Measurements from ENCODE around the gene C3orf52.

- TF ChIP-seq PAX5 (IDR thresholded peaks at IDR 0.05; ENCODE audit: insufficient read depth, low read length, severe bottlenecking) = no peak
- no peak for TF ChIP-seq SPI1 (IDR thresholded peaks at IDR 0.05; ENCODE audit: low read depth, low read length)
- TF ChIP-seq POLR2A (IDR thresholded peaks at IDR 0.05; ENCODE audit: low read depth, low read length) = no peak
- TF ChIP-seq TAF1 (IDR thresholded peaks at IDR 0.05; ENCODE audit: low read depth, low read length) = no peak
- no peak for TF ChIP-seq POLR2AphosphoS5 (IDR thresholded peaks at IDR 0.05; ENCODE audit: low read depth, low read length)
- no peak for TF ChIP-seq POU2F2 (IDR thresholded peaks at IDR 0.05; ENCODE audit: low read depth, low read length)
Observed at GRCh38 chr3:112104774-112105173, 18.6 kb downstream of the C3orf52 start.

Data from GM12891 (cell line).